Mesodermal cell (in vitro differentiated cells): Measurements from ENCODE around the gene CLCN2.

Experiments
- H3K27ac ChIP-seq: 2 replicates; pipeline ENCODE4 v1.7.0; 2013; ENCODE audit warnings: mild to moderate bottlenecking, low read depth, low read length, moderate library complexity; ENCODE audit not compliant: severe bottlenecking
- H3K36me3 ChIP-seq: 2 replicates; pipeline ENCODE4 v1.7.1; 2013; ENCODE audit warnings: mild to moderate bottlenecking, low read length, moderate library complexity; ENCODE audit not compliant: control insufficient read depth, insufficient read depth
- H3K4me1 ChIP-seq: one replicate; pipeline ENCODE4 v1.7.1; 2013; ENCODE audit warnings: mild to moderate bottlenecking, low read length; ENCODE audit not compliant: insufficient read depth, control insufficient read depth, poor library complexity, severe bottlenecking
- H3K4me3 ChIP-seq: 2 replicates; pipeline ENCODE4 v1.7.0; 2013; ENCODE audit warnings: low read length, control low read depth, mild to moderate bottlenecking; ENCODE audit not compliant: insufficient read depth, poor library complexity, severe bottlenecking; ENCODE audit errors: extremely low read depth
- H3K9me3 ChIP-seq: 2 replicates; pipeline ENCODE4 v1.7.1; 2013; ENCODE audit warnings: mild to moderate bottlenecking, low read length, moderate library complexity; ENCODE audit not compliant: control insufficient read depth
- WGBS, 2 experiments: methylation state at CpG; one replicate each; pipeline ENCODE4 v1.1.5; 2013; ENCODE audit warnings: missing lambda C conversion rate in 2 of 2; ENCODE audit not compliant: insufficient coverage in 2 of 2; 5-methylcytosine and 5-hydroxymethylcytosine counted together

CLCN2 gene

GRCh38 chr3:184380185-184380626 lies 18.8 kb upstream of the CLCN2 start:
- Histone ChIP-seq H3K27ac (no peak overlapping the region), H3K4me1 (peaks cover 22% of the 10 kb centered on the region), H3K4me3 (peak overlapping the region; percentile 38), H3K9me3 (no peaks in the 10 kb centered on the region), H3K36me3 (no peaks in the 10 kb centered on the region)
- 0 to 1% methylated on average over 34 to 35 of the region's 62 CpGs for WGBS, 2 experiments

- Histone ChIP-seq H3K36me3 (no peaks in the 10 kb centered on the region), H3K27ac (peak within 1 kb of the TSS; percentile 23), H3K9me3 (no peaks in the 10 kb centered on the region), H3K4me3 (peak within 1 kb of the TSS; percentile 38), H3K4me1 (peaks cover 22% of the 10 kb centered on the region)
- WGBS, 2 experiments = 9 to 10% methylated on average over 26 to 32 of the region's 71 CpGs
Measured at GRCh38 chr3:184379358-184380184, 18.2 kb upstream of the CLCN2 start, which contains the start of gene CHRD. CHRD (plus strand) TSS chr3:184380054; CDS start chr3:184380319, 265 bp downstream.

- Histone ChIP-seq H3K4me3 (peak overlapping the region; percentile 22), H3K9me3 (no peaks in the 10 kb centered on the region), H3K36me3 (no peaks in the 10 kb centered on the region), H3K4me1 (peaks cover 22% of the 10 kb centered on the region), H3K27ac (peak overlapping the region; percentile 23)
- 76 to 77% methylated on average over 10 of the region's 10 CpGs for WGBS, 2 experiments
Measured at GRCh38 chr3:184378651-184379357, 17.4 kb upstream of the CLCN2 start.

GRCh38 chr3:184377882-184378445 lies 16.6 kb upstream of the CLCN2 start, which contains the start of gene THPO:
THPO (minus strand) TSS chr3:184378207; CDS start chr3:184376259, 1,948 bp downstream.
- no peak within 1 kb of the TSS for H3K4me3 ChIP-seq
- no peaks in the 10 kb centered on the region for H3K9me3 ChIP-seq
- WGBS, 2 experiments = 31 to 47% methylated on average over 3 to 4 of the region's 7 CpGs
- peaks cover 22% of the 10 kb centered on the region for H3K4me1 ChIP-seq
- no peaks in the 10 kb centered on the region for H3K36me3 ChIP-seq
- H3K27ac ChIP-seq = peak within 1 kb of the TSS; percentile 23

DNA sequence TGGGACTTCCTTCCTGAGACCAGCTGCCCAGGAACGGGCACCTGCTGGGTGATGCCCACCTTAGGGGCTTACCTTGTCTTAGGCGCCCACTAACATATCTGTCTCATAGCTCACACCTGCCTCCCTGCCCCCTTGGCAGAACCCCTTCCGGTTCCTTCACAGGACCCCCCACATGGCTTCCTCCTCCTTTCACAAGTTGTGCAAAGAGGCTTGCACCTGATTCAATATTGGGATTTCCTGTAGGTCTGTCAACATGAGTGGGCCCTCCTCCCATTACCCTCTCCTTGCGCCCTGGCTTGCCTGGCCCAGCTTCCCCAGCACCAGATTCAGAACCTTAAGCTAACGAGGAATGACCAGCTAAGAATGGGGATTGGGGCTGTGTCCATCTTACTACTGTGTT lies 16.0 kb upstream of the CLCN2 start:
- peaks cover 22% of the 10 kb centered on the region for H3K4me1 ChIP-seq
- 90 to 98% methylated on average over 4 to 5 of the region's 5 CpGs for WGBS, 2 experiments
- no peak overlapping the region for H3K27ac ChIP-seq
- no peaks in the 10 kb centered on the region for H3K9me3 ChIP-seq
- no peak overlapping the region for H3K4me3 ChIP-seq
- H3K36me3 ChIP-seq = no peaks in the 10 kb centered on the region

DNA sequence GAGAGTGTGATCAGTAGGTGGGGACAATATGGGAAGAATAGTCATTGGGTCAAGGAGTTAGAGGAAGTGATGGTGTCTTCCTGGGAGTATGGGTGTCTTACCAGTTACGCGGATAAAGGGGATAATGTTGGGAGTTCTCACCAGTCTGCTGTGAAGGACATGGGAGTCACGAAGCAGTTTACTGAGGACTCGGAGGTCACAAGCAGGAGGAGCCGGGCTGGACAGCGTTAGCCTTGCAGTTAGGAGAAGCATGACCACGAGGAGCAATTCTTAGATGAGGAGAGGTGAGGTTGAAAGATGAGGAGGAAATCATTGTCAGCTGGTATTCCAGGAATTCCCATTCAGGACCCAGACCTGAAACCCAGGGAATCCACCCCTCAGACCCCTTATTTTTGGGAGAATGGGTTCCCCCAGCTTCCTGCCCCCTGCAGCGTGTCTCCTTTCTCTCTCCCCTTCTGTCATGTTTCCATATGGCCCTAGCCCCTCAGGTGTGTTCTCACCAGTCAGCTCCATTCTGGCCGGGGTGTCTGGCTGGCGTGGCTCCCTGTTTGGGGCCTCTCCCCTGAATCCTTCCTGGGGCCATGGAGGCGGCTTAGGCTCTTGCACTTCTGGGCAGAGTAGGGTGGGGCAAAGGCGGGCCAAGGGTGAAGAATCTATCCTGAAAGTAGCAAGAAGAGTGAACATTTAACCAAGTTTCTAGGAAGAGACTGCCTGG lies 14.5 kb upstream of the CLCN2 start:
- Histone ChIP-seq H3K27ac (no peak overlapping the region), H3K4me3 (no peak overlapping the region), H3K36me3 (no peaks in the 10 kb centered on the region), H3K4me1 (peaks cover 26% of the 10 kb centered on the region), H3K9me3 (no peaks in the 10 kb centered on the region)
- 76 to 82% methylated on average over 10 to 11 of the region's 12 CpGs for WGBS, 2 experiments

- WGBS, 2 experiments = 91 to 96% methylated on average over 6 of the region's 6 CpGs
- H3K4me1 ChIP-seq = peaks cover 18% of the 10 kb centered on the region
Measured at GRCh38 chr3:184373422-184373821, 12.0 kb upstream of the CLCN2 start.

GRCh38 chr3:184372911-184373310 lies 11.5 kb upstream of the CLCN2 start:
- Histone ChIP-seq H3K36me3 (peaks cover 18% of the 10 kb centered on the region), H3K9me3 (no peaks in the 10 kb centered on the region), H3K27ac (no peak overlapping the region), H3K4me1 (peaks cover 14% of the 10 kb centered on the region), H3K4me3 (no peak overlapping the region)
- 84 to 94% methylated on average over 3 to 5 of the region's 5 CpGs for WGBS, 2 experiments

More at GRCh38 chr3:184373422-184373821, 12.0 kb upstream of the CLCN2 start:
- no peak overlapping the region for H3K4me3 ChIP-seq
- peaks cover 13% of the 10 kb centered on the region for H3K36me3 ChIP-seq
- H3K9me3 ChIP-seq = no peaks in the 10 kb centered on the region
- no peak overlapping the region for H3K27ac ChIP-seq

DNA sequence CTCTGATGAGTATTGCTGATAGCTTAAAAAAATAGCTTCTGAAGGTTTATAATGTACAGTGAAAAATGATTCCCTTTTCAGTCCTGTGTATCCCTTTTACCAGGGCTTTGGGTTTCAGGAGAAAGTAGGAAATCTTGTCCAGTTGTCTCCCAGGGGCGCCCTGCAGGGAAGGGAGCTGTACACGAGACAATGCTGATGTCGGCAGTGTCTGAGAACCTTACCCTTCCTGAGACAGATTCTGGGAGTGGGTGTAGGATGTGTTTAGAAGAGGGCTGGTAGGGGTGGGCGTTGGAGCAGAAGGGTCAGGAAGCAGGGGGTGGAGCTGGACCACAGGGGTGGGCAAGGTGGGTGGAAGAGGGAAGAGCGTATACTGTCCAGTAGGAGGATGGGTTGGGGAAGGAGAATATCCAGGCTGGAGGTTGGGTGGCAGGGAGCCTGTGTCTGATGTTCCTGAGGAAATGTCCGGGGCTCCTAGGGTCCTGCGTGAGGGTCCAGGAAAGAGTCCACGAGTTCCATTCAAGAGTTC lies 11.0 kb upstream of the CLCN2 start:
- no peak overlapping the region for H3K27ac ChIP-seq
- peaks cover 11% of the 10 kb centered on the region for H3K4me1 ChIP-seq
- peaks cover 24% of the 10 kb centered on the region for H3K36me3 ChIP-seq
- 87% methylated on average over 8 of the region's 8 CpGs for WGBS, 2 experiments
- no peaks in the 10 kb centered on the region for H3K9me3 ChIP-seq
- no peak overlapping the region for H3K4me3 ChIP-seq

- Histone ChIP-seq H3K36me3 (peaks cover 31% of the 10 kb centered on the region), H3K9me3 (no peaks in the 10 kb centered on the region), H3K4me1 (peaks cover 11% of the 10 kb centered on the region), H3K4me3 (no peak overlapping the region), H3K27ac (no peak overlapping the region)
- WGBS, 2 experiments = 0 to 17% methylated on average over 2 of the region's 5 CpGs
Measured at GRCh38 chr3:184371570-184372018, 10.2 kb upstream of the CLCN2 start.
